K562 (cell line): ENCODE results near the gene TMEM205. TPM values are rescaled to one million over a fixed set of nuclear protein-coding genes. Genes with fewer than 3 reads are reported as not detected.
A peak's percentile ranks its signal among the peaks of the same experiment; 100 is the strongest.

ENCODE experiments used
- ASH1L ChIP-seq: fragments of 450-650 bp; IDR thresholded peaks from 2 replicates; pipeline ENCODE4 v1.6.1; 2018; ENCODE audit warnings: borderline replicate concordance, mild to moderate bottlenecking, low read depth; ENCODE audit not compliant: partially characterized antibody
- CAMTA2 ChIP-seq: fragments of 250-450 bp; sonication (Bioruptor Pico); conservative IDR thresholded peaks from 2 replicates; pipeline ENCODE4 v1.5.1; 2022
- DPF2 ChIP-seq: fragments of 450-650 bp; IDR thresholded peaks from 2 replicates; pipeline ENCODE4 v1.6.1; 2016
- GATA2 ChIP-seq: sonication (generic); formaldehyde crosslinking; IDR thresholded peaks from 2 replicates; pipeline ENCODE4 v1.4.0; 2020; ENCODE audit warnings: mild to moderate bottlenecking, missing genetic modification reagents
- NFXL1 ChIP-seq: fragments of 450-650 bp; formaldehyde crosslinking; IDR thresholded peaks from 2 replicates; pipeline ENCODE4 v1.4.0; 2021; ENCODE audit warnings: mild to moderate bottlenecking
- NONO ChIP-seq, 2 experiments: fragments of 200-400 bp in 1 of 2; fragments of 450-650 bp in 1 of 2; formaldehyde crosslinking in 1 of 2; IDR thresholded peaks; 2 replicates each; pipeline ENCODE4 v1.6.1; 2017; ENCODE audit warnings: low read depth in 2 of 2, mild to moderate bottlenecking in 2 of 2, moderate library complexity in 2 of 2, low read length in 1 of 2
- POLR2G ChIP-seq: fragments of 200-400 bp; formaldehyde crosslinking; IDR thresholded peaks from 2 replicates; pipeline ENCODE4 v1.6.1; 2017; ENCODE audit warnings: low read depth, mild to moderate bottlenecking, antibody characterized with exemption, low read length, moderate library complexity
- SMARCA4 ChIP-seq: fragments of 450-650 bp; IDR thresholded peaks from 2 replicates; pipeline ENCODE4 v1.6.1; 2016
- STAT5B ChIP-seq: fragments of 250-450 bp; sonication (Bioruptor Pico); IDR thresholded peaks from 2 replicates; pipeline ENCODE4 v1.8.0; 2021; ENCODE audit warnings: mild to moderate bottlenecking, inconsistent platforms
- ZC3H4 ChIP-seq: sonication (generic); formaldehyde crosslinking; IDR thresholded peaks from 2 replicates; pipeline ENCODE4 v1.9.0; 2021; ENCODE audit warnings: missing genetic modification reagents, borderline replicate concordance
- ZNF121 ChIP-seq: sonication (generic); formaldehyde crosslinking; conservative IDR thresholded peaks from 2 replicates; pipeline ENCODE4 v1.8.0; 2022; ENCODE audit warnings: missing genetic modification reagents
- ZNF384 ChIP-seq: IDR thresholded peaks from 2 replicates; pipeline ENCODE4 v1.6.1; 2012; ENCODE audit warnings: low read depth, low read length, improper control_type of control experiment
- polyA plus RNA-seq, 8 experiments: library from polyadenylated mRNA; depleted of rRNA in 4 of 8; stranded (reverse) in 5 of 8; unstranded in 3 of 8; fragments of >200 nt; fragmentation: Nextera tagmentation in 2 of 8; fragmentation: Illumina TruSeq in 1 of 8; extraction: Ambion mirVana in 2 of 8; extraction: Trizol in 1 of 8; gene quantifications; 2 replicates each; pipeline versions ENCODE4 v1.2.1 to v1.2.3, GENCODE V29; 2011 to 2014; ENCODE audit warnings: inconsistent platforms in 1 of 8, missing spikeins in 1 of 8
- total RNA-seq, 7 experiments: library from RNA; depleted of rRNA in 6 of 7; stranded (reverse); fragments of >200 nt in 6 of 7; fragmentation: Illumina TruSeq in 2 of 7; extraction: Trizol in 2 of 7; gene quantifications; 2 replicates each; pipeline versions ENCODE4 v1.2.1 to v1.2.3, GENCODE V29; 2011 to 2021; ENCODE audit warnings: low replicate concordance in 1 of 7
- TF ChIP-seq, protein P1 (sequence below), 2 experiments: fragments of 150-350 bp in 1 of 2; IDR thresholded peaks; 2 replicates each; pipeline ENCODE4 v1.6.1; 2012 to 2016; ENCODE audit warnings: low read depth in 2 of 2, low read length in 2 of 2, mild to moderate bottlenecking in 1 of 2, moderate library complexity in 1 of 2
- TF ChIP-seq, protein P2 (sequence below): fragments of 250-450 bp; sonication (Bioruptor Pico); IDR thresholded peaks from 2 replicates; pipeline ENCODE4 v1.5.0; 2021
- TF ChIP-seq, protein P3 (sequence below): fragments of 250-450 bp; sonication (Bioruptor Pico); IDR thresholded peaks from 2 replicates; pipeline ENCODE4 v1.8.0; 2022; ENCODE audit warnings: moderate library complexity, mild to moderate bottlenecking, inconsistent platforms
- TF ChIP-seq, protein P4 (sequence below), 3 experiments: IDR thresholded peaks in 2 of 3; conservative IDR thresholded peaks in 1 of 3; 2 replicates each; pipeline ENCODE4 v1.5.1; 2011 to 2012; ENCODE audit warnings: low read length in 3 of 3, mild to moderate bottlenecking in 3 of 3, control low read depth in 2 of 3, improper control_type of control experiment in 1 of 3, inconsistent platforms in 1 of 3, low read depth in 1 of 3, mixed read lengths in 1 of 3, moderate library complexity in 1 of 3; ENCODE audit not compliant: insufficient read depth in 2 of 3

TMEM205 gene
- total and polyA plus RNA-seq, 9 of the 15 experiments (the other 6 are each of a cell fraction or from before 2014, with no cell fraction given): 21.3 to 81.5 (median 44.1) TPM

DNA sequence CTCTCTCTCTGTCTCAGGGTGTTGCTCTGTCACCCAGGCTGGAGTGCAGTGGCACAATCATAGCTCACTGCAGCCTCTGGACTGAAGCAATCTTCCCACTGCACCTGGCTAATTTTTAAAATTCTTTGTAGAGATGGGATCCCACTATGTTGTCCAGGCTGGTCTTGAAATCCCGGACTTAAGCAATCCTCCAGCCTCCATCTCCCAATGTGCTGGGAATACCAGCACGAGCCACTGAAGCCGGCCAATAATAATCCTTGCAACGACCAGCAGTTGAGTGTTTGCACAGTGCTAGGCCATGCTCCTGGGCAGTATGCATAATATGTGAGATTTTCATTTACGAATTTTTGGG, 38.7 kb upstream of the TMEM205 start (continued):
- TF ChIP-seq, protein P1, sequence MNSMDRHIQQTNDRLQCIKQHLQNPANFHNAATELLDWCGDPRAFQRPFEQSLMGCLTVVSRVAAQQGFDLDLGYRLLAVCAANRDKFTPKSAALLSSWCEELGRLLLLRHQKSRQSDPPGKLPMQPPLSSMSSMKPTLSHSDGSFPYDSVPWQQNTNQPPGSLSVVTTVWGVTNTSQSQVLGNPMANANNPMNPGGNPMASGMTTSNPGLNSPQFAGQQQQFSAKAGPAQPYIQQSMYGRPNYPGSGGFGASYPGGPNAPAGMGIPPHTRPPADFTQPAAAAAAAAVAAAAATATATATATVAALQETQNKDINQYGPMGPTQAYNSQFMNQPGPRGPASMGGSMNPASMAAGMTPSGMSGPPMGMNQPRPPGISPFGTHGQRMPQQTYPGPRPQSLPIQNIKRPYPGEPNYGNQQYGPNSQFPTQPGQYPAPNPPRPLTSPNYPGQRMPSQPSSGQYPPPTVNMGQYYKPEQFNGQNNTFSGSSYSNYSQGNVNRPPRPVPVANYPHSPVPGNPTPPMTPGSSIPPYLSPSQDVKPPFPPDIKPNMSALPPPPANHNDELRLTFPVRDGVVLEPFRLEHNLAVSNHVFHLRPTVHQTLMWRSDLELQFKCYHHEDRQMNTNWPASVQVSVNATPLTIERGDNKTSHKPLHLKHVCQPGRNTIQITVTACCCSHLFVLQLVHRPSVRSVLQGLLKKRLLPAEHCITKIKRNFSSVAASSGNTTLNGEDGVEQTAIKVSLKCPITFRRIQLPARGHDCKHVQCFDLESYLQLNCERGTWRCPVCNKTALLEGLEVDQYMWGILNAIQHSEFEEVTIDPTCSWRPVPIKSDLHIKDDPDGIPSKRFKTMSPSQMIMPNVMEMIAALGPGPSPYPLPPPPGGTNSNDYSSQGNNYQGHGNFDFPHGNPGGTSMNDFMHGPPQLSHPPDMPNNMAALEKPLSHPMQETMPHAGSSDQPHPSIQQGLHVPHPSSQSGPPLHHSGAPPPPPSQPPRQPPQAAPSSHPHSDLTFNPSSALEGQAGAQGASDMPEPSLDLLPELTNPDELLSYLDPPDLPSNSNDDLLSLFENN (IDR thresholded peaks at IDR 0.05; ENCODE audit: low read depth in 2 of 2, low read length in 2 of 2): no peak
- TF ChIP-seq CAMTA2 (CRISPR knock-in tag): no peak
- TF ChIP-seq, protein P2, sequence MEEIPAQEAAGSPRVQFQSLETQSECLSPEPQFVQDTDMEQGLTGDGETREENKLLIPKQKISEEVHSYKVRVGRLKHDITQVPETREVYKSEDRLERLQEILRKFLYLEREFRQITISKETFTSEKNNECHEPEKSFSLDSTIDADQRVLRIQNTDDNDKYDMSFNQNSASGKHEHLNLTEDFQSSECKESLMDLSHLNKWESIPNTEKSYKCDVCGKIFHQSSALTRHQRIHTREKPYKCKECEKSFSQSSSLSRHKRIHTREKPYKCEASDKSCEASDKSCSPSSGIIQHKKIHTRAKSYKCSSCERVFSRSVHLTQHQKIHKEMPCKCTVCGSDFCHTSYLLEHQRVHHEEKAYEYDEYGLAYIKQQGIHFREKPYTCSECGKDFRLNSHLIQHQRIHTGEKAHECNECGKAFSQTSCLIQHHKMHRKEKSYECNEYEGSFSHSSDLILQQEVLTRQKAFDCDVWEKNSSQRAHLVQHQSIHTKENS (CRISPR knock-in tag): no peak
- TF ChIP-seq, protein P3, sequence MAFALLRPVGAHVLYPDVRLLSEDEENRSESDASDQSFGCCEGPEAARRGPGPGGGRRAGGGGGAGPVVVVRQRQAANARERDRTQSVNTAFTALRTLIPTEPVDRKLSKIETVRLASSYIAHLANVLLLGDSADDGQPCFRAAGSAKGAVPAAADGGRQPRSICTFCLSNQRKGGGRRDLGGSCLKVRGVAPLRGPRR (CRISPR knock-in tag): no peak
- no peak for TF ChIP-seq NONO (IDR thresholded peaks at IDR 0.05; ENCODE audit: low read depth in 2 of 2, low read length in 1 of 2)
- 0 out of 2 replicates have a peak, but pooled peaks have one; percentile 3 for TF ChIP-seq SMARCA4
- TF ChIP-seq ZC3H4: no peak
- TF ChIP-seq GATA2: no peak
- TF ChIP-seq POLR2G: no peak
- no peak for TF ChIP-seq NFXL1 (CRISPR knock-in tag)
- no peak for TF ChIP-seq STAT5B (CRISPR knock-in tag)
- no peak for TF ChIP-seq ASH1L
- no peak for TF ChIP-seq ZNF384
- peak; percentile 85 for TF ChIP-seq ZNF121
- TF ChIP-seq DPF2: no peak
- TF ChIP-seq, protein P4, sequence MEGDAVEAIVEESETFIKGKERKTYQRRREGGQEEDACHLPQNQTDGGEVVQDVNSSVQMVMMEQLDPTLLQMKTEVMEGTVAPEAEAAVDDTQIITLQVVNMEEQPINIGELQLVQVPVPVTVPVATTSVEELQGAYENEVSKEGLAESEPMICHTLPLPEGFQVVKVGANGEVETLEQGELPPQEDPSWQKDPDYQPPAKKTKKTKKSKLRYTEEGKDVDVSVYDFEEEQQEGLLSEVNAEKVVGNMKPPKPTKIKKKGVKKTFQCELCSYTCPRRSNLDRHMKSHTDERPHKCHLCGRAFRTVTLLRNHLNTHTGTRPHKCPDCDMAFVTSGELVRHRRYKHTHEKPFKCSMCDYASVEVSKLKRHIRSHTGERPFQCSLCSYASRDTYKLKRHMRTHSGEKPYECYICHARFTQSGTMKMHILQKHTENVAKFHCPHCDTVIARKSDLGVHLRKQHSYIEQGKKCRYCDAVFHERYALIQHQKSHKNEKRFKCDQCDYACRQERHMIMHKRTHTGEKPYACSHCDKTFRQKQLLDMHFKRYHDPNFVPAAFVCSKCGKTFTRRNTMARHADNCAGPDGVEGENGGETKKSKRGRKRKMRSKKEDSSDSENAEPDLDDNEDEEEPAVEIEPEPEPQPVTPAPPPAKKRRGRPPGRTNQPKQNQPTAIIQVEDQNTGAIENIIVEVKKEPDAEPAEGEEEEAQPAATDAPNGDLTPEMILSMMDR (IDR thresholded peaks at IDR 0.05 in 2 of 3, conservative IDR thresholded peaks at IDR 0.05 in 1 of 3; ENCODE audit: insufficient read depth in 2 of 3, low read depth in 1 of 3, low read length in 3 of 3): no peak
